ENCODE data around the gene MAD1L1.

DNA sequence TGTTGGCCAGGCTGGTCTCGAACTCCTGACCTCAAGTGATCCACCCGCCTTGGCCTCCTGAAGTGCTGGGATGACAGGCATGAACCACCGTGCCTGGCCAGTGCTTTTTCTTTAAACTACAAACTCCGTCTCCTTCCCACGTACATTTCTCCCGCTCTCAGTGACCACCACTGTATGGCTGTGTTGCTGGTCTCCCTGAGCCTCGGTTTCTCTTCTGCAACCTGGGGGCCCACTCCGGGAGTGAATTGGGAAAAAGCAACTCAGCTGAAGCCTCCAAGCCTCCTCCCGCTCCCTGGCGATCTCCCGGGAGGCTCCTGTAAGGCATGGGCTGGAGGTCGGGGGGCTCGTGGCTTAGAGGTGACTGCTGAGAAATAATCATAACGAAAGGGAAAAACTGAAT, 426.4 kb downstream of the MAD1L1 start:
- TF ChIP-seq CTCF (conservative IDR thresholded peaks at IDR 0.05 in 1 of 2, IDR thresholded peaks at IDR 0.05 in 1 of 2; ENCODE audit: low read depth in 1 of 2, low read length in 2 of 2) (no peak), EZH2 (IDR thresholded peaks at IDR 0.05; ENCODE audit: low read length, missing control alignments) (no peak)

Measured in fibroblast of lung (primary cell).